ENCODE data around the gene MRPL49. TPM values are rescaled to one million over a fixed set of nuclear protein-coding genes. Genes with fewer than 3 reads are reported as not detected.
A peak's percentile ranks its signal among the peaks of the same experiment; 100 is the strongest.

MRPL49 gene
- total and polyA plus RNA-seq, 9 of the 15 experiments (the other 6 are each of a cell fraction or from before 2014, with no cell fraction given) = 74.3 to 132 (median 91.2) TPM

GRCh38 chr11:65124480-65125196 lies 2.5 kb downstream of the MRPL49 start (continued):
- TF ChIP-seq ARID4B (CRISPR knock-in tag; IDR thresholded peaks at IDR 0.05) (0 out of 2 replicates have a peak, but pooled peaks have one; percentile 40), JUND (IDR thresholded peaks at IDR 0.05; ENCODE audit: borderline replicate concordance, low read depth, low read length) (no peak), JUND (tag; IDR thresholded peaks at IDR 0.05; ENCODE audit: borderline replicate concordance, low read depth, low read length) (peak; percentile 24; the same call in 1 of the 3 replicates), FOXA3 (CRISPR knock-in tag; conservative IDR thresholded peaks at IDR 0.05 in 1 of 2, IDR thresholded peaks at IDR 0.05 in 1 of 2) (peak; percentile 26 to 75; a peak in 1 of 4 replicates), STAT5B (CRISPR knock-in tag; IDR thresholded peaks at IDR 0.05) (no peak), KDM1A (IDR thresholded peaks at IDR 0.05) (peak; percentile 62 to 65; a peak in 1 of 4 replicates), CEBPG (CRISPR knock-in tag; IDR thresholded peaks at IDR 0.05) (no peak), CEBPG (tag; conservative IDR thresholded peaks at IDR 0.05 in 1 of 2, IDR thresholded peaks at IDR 0.05 in 1 of 2) (no peak), FOXJ2 (tag; IDR thresholded peaks at IDR 0.05) (no peak), CBFA2T2 (conservative IDR thresholded peaks at IDR 0.05) (peak; percentile 48), KLF13 (tag; IDR thresholded peaks at IDR 0.05; ENCODE audit: borderline replicate concordance, low read depth) (no peak), FOXK2 (conservative IDR thresholded peaks at IDR 0.05 in 1 of 2, IDR thresholded peaks at IDR 0.05 in 1 of 2; ENCODE audit: low read depth in 2 of 2) (no peak), SAP30 (IDR thresholded peaks at IDR 0.05; ENCODE audit: borderline replicate concordance, insufficient read depth, low read depth, low read length, poor library complexity, severe bottlenecking) (no peak), HNRNPL (IDR thresholded peaks at IDR 0.05; ENCODE audit: low read depth, low read length) (no peak), ZNF511 (CRISPR knock-in tag; IDR thresholded peaks at IDR 0.05) (no peak), FOSL1 (tag; conservative IDR thresholded peaks at IDR 0.05) (peak; percentile 82)
- TF ChIP-seq, protein P1, sequence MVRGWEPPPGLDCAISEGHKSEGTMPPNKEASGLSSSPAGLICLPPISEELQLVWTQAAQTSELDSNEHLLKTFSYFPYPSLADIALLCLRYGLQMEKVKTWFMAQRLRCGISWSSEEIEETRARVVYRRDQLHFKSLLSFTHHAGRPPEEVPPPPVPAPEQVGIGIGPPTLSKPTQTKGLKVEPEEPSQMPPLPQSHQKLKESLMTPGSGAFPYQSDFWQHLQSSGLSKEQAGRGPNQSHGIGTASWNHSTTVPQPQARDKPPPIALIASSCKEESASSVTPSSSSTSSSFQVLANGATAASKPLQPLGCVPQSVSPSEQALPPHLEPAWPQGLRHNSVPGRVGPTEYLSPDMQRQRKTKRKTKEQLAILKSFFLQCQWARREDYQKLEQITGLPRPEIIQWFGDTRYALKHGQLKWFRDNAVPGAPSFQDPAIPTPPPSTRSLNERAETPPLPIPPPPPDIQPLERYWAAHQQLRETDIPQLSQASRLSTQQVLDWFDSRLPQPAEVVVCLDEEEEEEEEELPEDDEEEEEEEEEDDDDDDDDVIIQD (CRISPR knock-in tag; IDR thresholded peaks at IDR 0.05) = no peak
- TF ChIP-seq, protein P2, sequence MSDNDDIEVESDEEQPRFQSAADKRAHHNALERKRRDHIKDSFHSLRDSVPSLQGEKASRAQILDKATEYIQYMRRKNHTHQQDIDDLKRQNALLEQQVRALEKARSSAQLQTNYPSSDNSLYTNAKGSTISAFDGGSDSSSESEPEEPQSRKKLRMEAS (CRISPR knock-in tag; IDR thresholded peaks at IDR 0.05) = peak; percentile 26; the same call in 1 of the 2 replicates
